Astrocyte (in vitro differentiated cells and primary cell): ENCODE data around the gene RYR2.

ENCODE experiments used
- CTCF ChIP-seq: IDR thresholded peaks from 2 replicates; pipeline ENCODE4 v1.5.1; 2011; ENCODE audit warnings: low read depth, mild to moderate bottlenecking, inconsistent platforms, low read length, moderate library complexity; ENCODE audit not compliant: insufficient read depth
- EZH2 ChIP-seq: IDR thresholded peaks from 2 replicates; pipeline ENCODE4 v1.6.1; 2012; ENCODE audit warnings: mild to moderate bottlenecking, low read length, inconsistent platforms; ENCODE audit not compliant: insufficient read depth

- TF ChIP-seq EZH2 (no peak), CTCF (no peak)
Measured at GRCh38 chr1:237179503-237179902, 137.5 kb downstream of the RYR2 start.
